ENCODE results near the gene RASA3.
"Not testable (repeated sequence)": the region's sequence is repeated elsewhere in the genome, so short reads cannot be mapped to it uniquely, and the experiment has no call there.

RASA3 gene

GRCh38 chr13:114114006-114114640, 18.3 kb downstream of the RASA3 start:
- no peak for DNase-seq (ENCODE audit: low read depth in 4 of 4, low spot score in 1 of 4)

- not testable (repeated sequence) for DNase-seq (ENCODE audit: low read depth in 4 of 4, low spot score in 1 of 4)
Measured at GRCh38 chr13:114113395-114113794, 19.0 kb downstream of the RASA3 start.

GRCh38 chr13:114112826-114113322, 19.5 kb downstream of the RASA3 start:
- DNase-seq (ENCODE audit: low read depth in 4 of 4, low spot score in 1 of 4): no peak

GRCh38 chr13:114112231-114112825, 20.1 kb downstream of the RASA3 start:
- no peak for DNase-seq (ENCODE audit: low read depth in 4 of 4, low spot score in 1 of 4)

GRCh38 chr13:114111577-114111976, 20.8 kb downstream of the RASA3 start:
- no peak for DNase-seq (ENCODE audit: low read depth in 4 of 4, low spot score in 1 of 4)

GRCh38 chr13:114110830-114111189, 21.6 kb downstream of the RASA3 start:
- not testable (repeated sequence) for DNase-seq (ENCODE audit: low read depth in 4 of 4, low spot score in 1 of 4)

- peak in 2 of 4 experiments; percentile 46 to 54 for DNase-seq (ENCODE audit: low read depth in 4 of 4, low spot score in 1 of 4)
Measured at GRCh38 chr13:114110091-114110829, 22.2 kb downstream of the RASA3 start.

GRCh38 chr13:114109641-114110041, 22.8 kb downstream of the RASA3 start:
- DNase-seq (ENCODE audit: low read depth in 4 of 4, low spot score in 1 of 4): peak in 1 of 4 experiments; percentile 33

- no peak for DNase-seq (ENCODE audit: low read depth in 4 of 4, low spot score in 1 of 4)
Measured at GRCh38 chr13:114108894-114109293, 23.5 kb downstream of the RASA3 start.

- DNase-seq (ENCODE audit: low read depth in 4 of 4, low spot score in 1 of 4): no peak
Measured at GRCh38 chr13:114108141-114108761, 24.2 kb downstream of the RASA3 start.

GRCh38 chr13:114107686-114108081, 24.7 kb downstream of the RASA3 start:
- DNase-seq (ENCODE audit: low read depth in 4 of 4, low spot score in 1 of 4): no peak

- DNase-seq (ENCODE audit: low read depth in 4 of 4, low spot score in 1 of 4): no peak
Measured at GRCh38 chr13:114106991-114107685, 25.3 kb downstream of the RASA3 start.

- no peak for DNase-seq (ENCODE audit: low read depth in 4 of 4, low spot score in 1 of 4)
Measured at GRCh38 chr13:114106526-114106925, 25.9 kb downstream of the RASA3 start.

- no peak for DNase-seq (ENCODE audit: low read depth in 4 of 4, low spot score in 1 of 4)
Measured at GRCh38 chr13:114105521-114106225, 26.8 kb downstream of the RASA3 start.

- no peak for DNase-seq (ENCODE audit: low read depth in 4 of 4, low spot score in 1 of 4)
Measured at GRCh38 chr13:114104655-114105520, 27.5 kb downstream of the RASA3 start.

- DNase-seq (ENCODE audit: low read depth in 4 of 4, low spot score in 1 of 4): no peak
Measured at GRCh38 chr13:114103801-114104654, 28.4 kb downstream of the RASA3 start.

GRCh38 chr13:114103289-114103621, 29.2 kb downstream of the RASA3 start:
- not testable (repeated sequence) for DNase-seq (ENCODE audit: low read depth in 4 of 4, low spot score in 1 of 4)

GRCh38 chr13:114102521-114103288, 29.7 kb downstream of the RASA3 start:
- DNase-seq (ENCODE audit: low read depth in 4 of 4, low spot score in 1 of 4): no peak

All from stimulated activated CD4-positive, alpha-beta T cell treated with anti-CD3 and anti-CD28 coated beads, Interleukin-1b, Interleukin-23, amount 100 ng/mL, for 24 hours (primary cell).